PC-3 (cell line): ENCODE measurements around the gene TMEM25. TPM values are rescaled to one million over a fixed set of nuclear protein-coding genes. Genes with fewer than 3 reads are reported as not detected.
A peak's percentile ranks its signal among the peaks of the same experiment; 100 is the strongest.

ENCODE experiments used
- ATAC-seq: fragments of 200-7000 bp; cut with Tn5 transposase; 2 replicates; pipeline ENCODE4 v1.9.1; 2020; ENCODE audit warnings: mild to moderate bottlenecking, moderate library complexity
- BruUV-seq: library from RNA; stranded (reverse); fragments of 400-500 nt; replicated peaks from 2 replicates; lab custom pipeline; 2021; lab: Mats Ljungman, UMichigan
- CTCF ChIA-PET: fragments of 300-600 bp; sonication (Branson Sonifier 250); formaldehyde crosslinking; loops from one replicate; lab custom pipeline; 2022; ENCODE audit warnings: antibody characterized with exemption; lab: Charles Lee
- POLR2A ChIA-PET: fragments of 300-600 bp; sonication (Branson Sonifier 250); formaldehyde crosslinking; loops from one replicate; lab custom pipeline; 2022; ENCODE audit warnings: antibody characterized with exemption; ENCODE audit not compliant: unreplicated experiment; lab: Charles Lee
- DNase-seq: peaks from one replicate; pipeline ENCODE4 v3.0.0-alpha.2; 2015
- H2AFZ ChIP-seq: fragments of 300-600 bp; sonication (generic); 2 replicates; pipeline ENCODE4 v1.6.0; 2016; ENCODE audit warnings: antibody characterized with exemption, low read length
- H3F3A ChIP-seq: fragments of 300-600 bp; sonication (generic); one replicate; pipeline ENCODE4 v1.6.0; 2017; ENCODE audit warnings: antibody characterized with exemption, low read length, control low read depth, mild to moderate bottlenecking; ENCODE audit not compliant: unreplicated experiment
- H3K27ac ChIP-seq: fragments of 300-600 bp; sonication (generic); 2 replicates; pipeline ENCODE4 v1.5.1; 2016; ENCODE audit warnings: mild to moderate bottlenecking, low read length
- H3K27me3 ChIP-seq: fragments of 300-600 bp; sonication (generic); 2 replicates; pipeline ENCODE4 v1.6.1; 2016; ENCODE audit warnings: low read length, mixed read lengths
- H3K36me3 ChIP-seq: fragments of 300-600 bp; sonication (generic); 2 replicates; pipeline ENCODE4 v1.6.1; 2016; ENCODE audit warnings: low read depth, mixed run types, low read length, mixed read lengths
- H3K4me1 ChIP-seq: fragments of 300-600 bp; sonication (generic); 2 replicates; pipeline ENCODE4 v1.5.1; 2016; ENCODE audit warnings: low read length; ENCODE audit not compliant: insufficient read depth
- H3K4me2 ChIP-seq: fragments of 300-600 bp; sonication (generic); 2 replicates; pipeline ENCODE4 v1.6.0; 2016; ENCODE audit warnings: low read length
- H3K4me3 ChIP-seq: fragments of 300-600 bp; sonication (generic); 2 replicates; pipeline ENCODE4 v1.5.1; 2016; ENCODE audit warnings: mild to moderate bottlenecking, low read length, mixed read lengths
- H3K79me2 ChIP-seq: fragments of 300-600 bp; sonication (generic); 2 replicates; pipeline ENCODE4 v1.6.1; 2017; ENCODE audit warnings: low read length, mixed read lengths
- H3K9ac ChIP-seq: fragments of 300-600 bp; sonication (generic); 2 replicates; pipeline ENCODE4 v1.6.0; 2016; ENCODE audit warnings: mild to moderate bottlenecking, low read length
- H3K9me2 ChIP-seq: fragments of 300-600 bp; sonication (generic); replicated peaks from 2 replicates; pipeline ENCODE4 v1.6.1; 2016; ENCODE audit warnings: mixed run types, low read length, mixed read lengths
- H3K9me3 ChIP-seq: fragments of 300-600 bp; sonication (generic); 2 replicates; pipeline ENCODE4 v1.6.1; 2016; ENCODE audit warnings: low read length, mixed read lengths
- H4K20me1 ChIP-seq: fragments of 300-600 bp; sonication (generic); 2 replicates; pipeline ENCODE4 v1.6.1; 2016; ENCODE audit warnings: low read length, mixed read lengths
- EZH2 ChIP-seq: fragments of 300-600 bp; sonication (generic); IDR thresholded peaks from one replicate; pipeline ENCODE4 v1.6.1; 2017; ENCODE audit warnings: antibody characterized with exemption, mild to moderate bottlenecking, low read length; ENCODE audit not compliant: unreplicated experiment
- EZH2phosphoT487 ChIP-seq: fragments of 300-600 bp; sonication (generic); IDR thresholded peaks from 2 replicates; pipeline ENCODE4 v1.6.1; 2018; ENCODE audit warnings: mild to moderate bottlenecking, antibody characterized with exemption, low read length, borderline replicate concordance
- intact Hi-C: fragments of 100-400 bp; cut with micrococcal nuclease; formaldehyde crosslinking; loops from 2 replicates; pipeline ENCODE4 v1.9.0; 2023
- total RNA-seq: library from RNA; depleted of rRNA; stranded (reverse); fragments of >200 nt; gene quantifications from 2 replicates; pipeline ENCODE4 v1.2.3, GENCODE V29; 2014
- TF ChIP-seq, protein P1 (sequence below): fragments of 300-600 bp; sonication (generic); conservative IDR thresholded peaks from 2 replicates; pipeline ENCODE4 v1.5.1; 2017; ENCODE audit warnings: antibody characterized with exemption, low read depth, mild to moderate bottlenecking, low read length

Gene TMEM25
- total RNA-seq, 1 experiment from 2014 or later, result 50.4 TPM

DNA sequence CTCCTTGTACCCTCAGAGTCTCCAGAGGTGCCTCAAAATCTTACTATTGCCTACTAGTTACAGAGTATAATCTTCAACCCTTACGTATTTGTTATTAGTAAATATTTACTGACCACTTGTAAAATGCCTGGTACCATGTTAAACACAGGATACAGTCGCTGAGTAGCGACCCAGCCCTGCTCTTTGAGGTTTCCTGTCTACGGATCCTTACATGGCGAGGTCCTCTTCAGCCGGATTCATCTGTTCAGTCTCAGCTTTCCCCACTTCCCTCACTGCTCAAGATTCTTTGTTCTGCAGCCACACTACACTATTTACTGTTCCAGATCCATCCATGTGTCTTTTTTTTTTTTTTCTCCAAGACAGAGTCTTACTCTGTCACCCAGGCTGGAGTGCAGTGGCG is 16.9 kb upstream of the TMEM25 start:
- no peaks in the 10 kb centered on the region for H3K79me2 ChIP-seq
- ATAC-seq, result peak; percentile 67
- no peak overlapping the region for H2AFZ ChIP-seq
- POLR2A ChIA-PET, result no interaction called here
- H3K9me2 ChIP-seq, result no peaks in the 10 kb centered on the region
- H3K4me3 ChIP-seq, result no peak overlapping the region
- intact Hi-C loops, result no loop called here
- TF ChIP-seq, protein P1, sequence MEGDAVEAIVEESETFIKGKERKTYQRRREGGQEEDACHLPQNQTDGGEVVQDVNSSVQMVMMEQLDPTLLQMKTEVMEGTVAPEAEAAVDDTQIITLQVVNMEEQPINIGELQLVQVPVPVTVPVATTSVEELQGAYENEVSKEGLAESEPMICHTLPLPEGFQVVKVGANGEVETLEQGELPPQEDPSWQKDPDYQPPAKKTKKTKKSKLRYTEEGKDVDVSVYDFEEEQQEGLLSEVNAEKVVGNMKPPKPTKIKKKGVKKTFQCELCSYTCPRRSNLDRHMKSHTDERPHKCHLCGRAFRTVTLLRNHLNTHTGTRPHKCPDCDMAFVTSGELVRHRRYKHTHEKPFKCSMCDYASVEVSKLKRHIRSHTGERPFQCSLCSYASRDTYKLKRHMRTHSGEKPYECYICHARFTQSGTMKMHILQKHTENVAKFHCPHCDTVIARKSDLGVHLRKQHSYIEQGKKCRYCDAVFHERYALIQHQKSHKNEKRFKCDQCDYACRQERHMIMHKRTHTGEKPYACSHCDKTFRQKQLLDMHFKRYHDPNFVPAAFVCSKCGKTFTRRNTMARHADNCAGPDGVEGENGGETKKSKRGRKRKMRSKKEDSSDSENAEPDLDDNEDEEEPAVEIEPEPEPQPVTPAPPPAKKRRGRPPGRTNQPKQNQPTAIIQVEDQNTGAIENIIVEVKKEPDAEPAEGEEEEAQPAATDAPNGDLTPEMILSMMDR, result no peak
- TF ChIP-seq EZH2 (no peak), EZH2phosphoT487 (no peak)
- no peaks in the 10 kb centered on the region for H4K20me1 ChIP-seq
- H3K4me1 ChIP-seq, result no peaks in the 10 kb centered on the region
- H3K27me3 ChIP-seq, result no peaks in the 10 kb centered on the region
- H3K36me3 ChIP-seq, result peaks cover 63% of the 10 kb centered on the region
- no peak overlapping the region for H3K4me2 ChIP-seq
- no peak overlapping the region for H3K27ac ChIP-seq
- CTCF ChIA-PET, result no interaction called here
- no peaks in the 10 kb centered on the region for H3K9me3 ChIP-seq
- no TSS peak for BruUV-seq
- no peaks in the 10 kb centered on the region for H3F3A ChIP-seq
- no peak for DNase-seq
- no peak overlapping the region for H3K9ac ChIP-seq

DNA sequence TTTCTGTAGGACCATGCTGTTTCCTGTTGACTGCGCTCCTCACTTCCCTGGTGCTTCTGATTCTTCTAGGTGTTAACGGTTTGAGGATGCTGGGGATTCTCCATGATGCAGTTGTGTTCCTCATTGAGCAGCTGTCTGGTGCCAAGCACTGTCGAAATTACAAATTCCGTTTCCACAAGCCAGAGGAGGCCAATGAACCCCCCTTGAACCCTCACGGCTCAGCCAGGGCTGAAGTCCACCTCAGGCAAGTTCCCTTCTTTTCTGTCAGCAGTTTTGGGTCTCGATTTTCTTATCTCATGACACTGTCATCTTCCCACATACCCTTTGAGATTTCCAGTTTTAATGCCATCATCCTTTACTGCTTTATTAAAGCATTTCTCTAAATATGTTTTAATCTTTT is 11.4 kb upstream of the TMEM25 start:
- Histone ChIP-seq H3K4me2 (no peak overlapping the region), H3K36me3 (peaks cover 60% of the 10 kb centered on the region), H4K20me1 (no peaks in the 10 kb centered on the region), H3K9ac (no peak overlapping the region), H2AFZ (no peak overlapping the region), H3F3A (no peaks in the 10 kb centered on the region), H3K79me2 (no peaks in the 10 kb centered on the region), H3K9me2 (no peaks in the 10 kb centered on the region), H3K4me1 (no peaks in the 10 kb centered on the region), H3K9me3 (no peaks in the 10 kb centered on the region), H3K4me3 (no peak overlapping the region), H3K27ac (no peak overlapping the region), H3K27me3 (no peaks in the 10 kb centered on the region)
- intact Hi-C loops, result no loop called here
- TF ChIP-seq, protein P1, result no peak
- TF ChIP-seq EZH2 (no peak), EZH2phosphoT487 (no peak)
- ChIA-PET CTCF (no interaction called here), POLR2A (interaction anchor here (0.6 kb wide), 1 partner anchor 289 kb away, joined by 5 read pairs; no protein-coding TSS in a partner anchor)
- DNase-seq (no peak), ATAC-seq (no peak)
- no TSS peak for BruUV-seq

DNA sequence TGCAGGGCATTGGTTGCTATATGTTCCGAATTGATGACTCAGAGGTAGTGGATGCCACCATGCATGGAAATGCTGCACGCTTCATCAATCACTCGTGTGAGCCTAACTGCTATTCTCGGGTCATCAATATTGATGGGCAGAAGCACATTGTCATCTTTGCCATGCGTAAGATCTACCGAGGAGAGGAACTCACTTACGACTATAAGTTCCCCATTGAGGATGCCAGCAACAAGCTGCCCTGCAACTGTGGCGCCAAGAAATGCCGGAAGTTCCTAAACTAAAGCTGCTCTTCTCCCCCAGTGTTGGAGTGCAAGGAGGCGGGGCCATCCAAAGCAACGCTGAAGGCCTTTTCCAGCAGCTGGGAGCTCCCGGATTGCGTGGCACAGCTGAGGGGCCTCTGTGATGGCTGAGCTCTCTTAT is 9.1 kb upstream of the TMEM25 start:
- TF ChIP-seq EZH2 (no peak), EZH2phosphoT487 (no peak)
- TF ChIP-seq, protein P1, result no peak
- Histone ChIP-seq H3K36me3 (peaks cover 43% of the 10 kb centered on the region), H3K9me3 (no peaks in the 10 kb centered on the region), H3K27ac (no peak overlapping the region), H3F3A (no peaks in the 10 kb centered on the region), H2AFZ (no peak overlapping the region), H3K79me2 (no peaks in the 10 kb centered on the region), H3K4me1 (no peaks in the 10 kb centered on the region), H3K27me3 (no peaks in the 10 kb centered on the region), H3K4me2 (no peak overlapping the region), H3K4me3 (no peak overlapping the region), H3K9ac (no peak overlapping the region), H3K9me2 (no peaks in the 10 kb centered on the region), H4K20me1 (no peaks in the 10 kb centered on the region)
- POLR2A ChIA-PET, result no interaction called here
- TSS peak; percentile 3 for BruUV-seq
- ATAC-seq (no peak), DNase-seq (no peak)
- intact Hi-C loops, result no loop called here
- CTCF ChIA-PET, result no interaction called here
